HG02759 (cell line): ENCODE results near the gene SURF6.
"Not testable (repeated sequence)": the region's sequence is repeated elsewhere in the genome, so short reads cannot be mapped to it uniquely, and the experiment has no call there.

Experiments
- ATAC-seq: cut with Tn5 transposase; IDR thresholded peaks from one replicate; pipeline ENCODE4 v1.9.1; 2021; ENCODE audit warnings: mild to moderate bottlenecking, moderate library complexity; ENCODE audit not compliant: unreplicated experiment

SURF6 gene

GRCh38 chr9:133329306-133330156 lies 6.5 kb downstream of the SURF6 start:
- not testable (repeated sequence) for ATAC-seq

- ATAC-seq: no peak
Measured at GRCh38 chr9:133327834-133328484, 8.0 kb downstream of the SURF6 start.

- ATAC-seq: not testable (repeated sequence)
Measured at GRCh38 chr9:133327021-133327420, 9.0 kb downstream of the SURF6 start.

- ATAC-seq: no peak
Measured at GRCh38 chr9:133323991-133324703, 11.8 kb downstream of the SURF6 start.

- ATAC-seq: no peak
Measured at GRCh38 chr9:133323211-133323610, 12.8 kb downstream of the SURF6 start.

- no peak for ATAC-seq
Measured at GRCh38 chr9:133322701-133323100, 13.3 kb downstream of the SURF6 start.

GRCh38 chr9:133321411-133321935 lies 14.5 kb downstream of the SURF6 start:
- ATAC-seq: no peak

GRCh38 chr9:133320421-133320881 lies 15.5 kb downstream of the SURF6 start:
- ATAC-seq: no peak

- ATAC-seq: not testable (repeated sequence)
Measured at GRCh38 chr9:133317551-133317950, 18.4 kb downstream of the SURF6 start.

GRCh38 chr9:133315997-133316396 lies 20.0 kb downstream of the SURF6 start:
- ATAC-seq: no peak

- ATAC-seq: no peak
Measured at GRCh38 chr9:133309608-133310007, 26.4 kb downstream of the SURF6 start.

GRCh38 chr9:133307301-133307700 lies 28.7 kb downstream of the SURF6 start:
- no peak for ATAC-seq

- no peak for ATAC-seq
Measured at GRCh38 chr9:133306242-133307204, 29.5 kb downstream of the SURF6 start.

- no peak for ATAC-seq
Measured at GRCh38 chr9:133305731-133306130, 30.3 kb downstream of the SURF6 start.

- ATAC-seq: no peak
Measured at GRCh38 chr9:133304477-133305377, 31.3 kb downstream of the SURF6 start.

- ATAC-seq: no peak
Measured at GRCh38 chr9:133304158-133304470, 31.9 kb downstream of the SURF6 start.

- no peak for ATAC-seq
Measured at GRCh38 chr9:133303266-133304157, 32.5 kb downstream of the SURF6 start.
